Vagina (tissue), 2 donors: ENCODE results near the gene RPF1.

Experiments
- POLR2A ChIP-seq, 2 donors: fragments of 450-650 bp; IDR thresholded peaks; one replicate each; pipeline ENCODE4 v1.6.1; 2017; ENCODE audit warnings: antibody characterized with exemption in 2 of 2, mild to moderate bottlenecking in 2 of 2, moderate library complexity in 2 of 2
- POLR2AphosphoS5 ChIP-seq, 2 donors: sonication (generic); formaldehyde crosslinking; IDR thresholded peaks; one replicate each; pipeline ENCODE4 v1.9.0; 2017; ENCODE audit warnings: antibody characterized with exemption in 2 of 2, mild to moderate bottlenecking in 2 of 2, low read depth in 1 of 2; ENCODE audit not compliant: insufficient read depth in 1 of 2
- TF ChIP-seq, protein P1 (sequence below), 3 experiments: fragments of 450-650 bp in 2 of 3; fragments of 200-600 bp in 1 of 3; sonication (generic) in 1 of 3; IDR thresholded peaks; one replicate each; pipeline ENCODE4 v1.5.1; 2017 to 2019; ENCODE audit warnings: antibody characterized with exemption in 3 of 3, mild to moderate bottlenecking in 2 of 3, moderate library complexity in 2 of 3

DNA sequence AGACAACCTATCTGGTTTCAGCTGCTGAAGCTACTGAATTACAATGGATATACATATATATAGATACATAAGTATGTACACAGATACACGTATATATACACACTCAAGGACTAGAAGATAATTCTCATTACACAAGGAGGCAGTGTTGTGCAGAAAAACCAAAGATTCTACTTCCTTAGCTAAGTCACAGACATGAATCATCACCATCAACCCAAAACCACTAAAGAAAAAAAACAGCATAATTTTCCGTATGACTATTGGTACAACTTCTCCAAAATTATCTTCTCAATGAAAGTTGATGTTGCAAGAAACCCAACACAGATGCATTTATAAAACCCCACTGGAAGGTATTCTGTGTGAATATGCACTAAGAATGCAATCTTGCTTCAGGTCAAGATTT is 36.8 kb upstream of the RPF1 start:
- TF ChIP-seq, protein P1, sequence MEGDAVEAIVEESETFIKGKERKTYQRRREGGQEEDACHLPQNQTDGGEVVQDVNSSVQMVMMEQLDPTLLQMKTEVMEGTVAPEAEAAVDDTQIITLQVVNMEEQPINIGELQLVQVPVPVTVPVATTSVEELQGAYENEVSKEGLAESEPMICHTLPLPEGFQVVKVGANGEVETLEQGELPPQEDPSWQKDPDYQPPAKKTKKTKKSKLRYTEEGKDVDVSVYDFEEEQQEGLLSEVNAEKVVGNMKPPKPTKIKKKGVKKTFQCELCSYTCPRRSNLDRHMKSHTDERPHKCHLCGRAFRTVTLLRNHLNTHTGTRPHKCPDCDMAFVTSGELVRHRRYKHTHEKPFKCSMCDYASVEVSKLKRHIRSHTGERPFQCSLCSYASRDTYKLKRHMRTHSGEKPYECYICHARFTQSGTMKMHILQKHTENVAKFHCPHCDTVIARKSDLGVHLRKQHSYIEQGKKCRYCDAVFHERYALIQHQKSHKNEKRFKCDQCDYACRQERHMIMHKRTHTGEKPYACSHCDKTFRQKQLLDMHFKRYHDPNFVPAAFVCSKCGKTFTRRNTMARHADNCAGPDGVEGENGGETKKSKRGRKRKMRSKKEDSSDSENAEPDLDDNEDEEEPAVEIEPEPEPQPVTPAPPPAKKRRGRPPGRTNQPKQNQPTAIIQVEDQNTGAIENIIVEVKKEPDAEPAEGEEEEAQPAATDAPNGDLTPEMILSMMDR (IDR thresholded peaks at IDR 0.05) = peak; percentile 42 to 72 (median 44)
- TF ChIP-seq POLR2AphosphoS5 (IDR thresholded peaks at IDR 0.05; ENCODE audit: insufficient read depth in 1 of 2, low read depth in 1 of 2) (peak in 1 of 2 donors; percentile 21), POLR2A (IDR thresholded peaks at IDR 0.05) (no peak)
